HEK293T (cell line): ENCODE data around the gene SPARC.
"Not testable (repeated sequence)": the region's sequence is repeated elsewhere in the genome, so short reads cannot be mapped to it uniquely, and the experiment has no call there.

Source experiments
- CTCF ChIA-PET: fragments of 350-600 bp; formaldehyde crosslinking; extraction: SDS; loops from one replicate; lab custom pipeline; 2021; ENCODE audit warnings: antibody characterized with exemption, inconsistent platforms; lab: Yijun Ruan, JAX
- POLR2A ChIA-PET: fragments of 350-600 bp; formaldehyde crosslinking; extraction: SDS; loops from one replicate; lab custom pipeline; 2020; ENCODE audit warnings: antibody characterized with exemption, inconsistent platforms; lab: Yijun Ruan, JAX
- DNase-seq: peaks from one replicate; pipeline ENCODE4 v3.0.0; 2012; ENCODE audit warnings: mixed read lengths; ENCODE audit errors: extremely low spot score
- ARNT ChIP-seq: fragments of 450-650 bp; IDR thresholded peaks from 2 replicates; pipeline ENCODE4 v1.6.1; 2017; ENCODE audit warnings: mild to moderate bottlenecking
- BHLHE40 ChIP-seq: fragments of 450-650 bp; IDR thresholded peaks from 2 replicates; pipeline ENCODE4 v1.6.1; 2016; ENCODE audit warnings: mild to moderate bottlenecking, moderate library complexity, borderline replicate concordance
- CTBP1 ChIP-seq: fragments of 450-650 bp; IDR thresholded peaks from 2 replicates; pipeline ENCODE4 v1.6.1; 2016; ENCODE audit warnings: borderline replicate concordance
- ELF4 ChIP-seq: fragments of 450-650 bp; IDR thresholded peaks from 2 replicates; pipeline ENCODE4 v1.6.1; 2017; ENCODE audit warnings: antibody characterized with exemption
- FOXA1 ChIP-seq: fragments of 450-650 bp; IDR thresholded peaks from 2 replicates; pipeline ENCODE4 v1.6.1; 2016; ENCODE audit warnings: mild to moderate bottlenecking
- FOXK2 ChIP-seq: fragments of 450-650 bp; IDR thresholded peaks from 2 replicates; pipeline ENCODE4 v1.6.1; 2016; ENCODE audit warnings: mild to moderate bottlenecking
- FOXM1 ChIP-seq: fragments of 450-650 bp; IDR thresholded peaks from 2 replicates; pipeline ENCODE4 v1.6.1; 2017; ENCODE audit warnings: mild to moderate bottlenecking, borderline replicate concordance
- HDGF ChIP-seq: fragments of 450-650 bp; IDR thresholded peaks from 2 replicates; pipeline ENCODE4 v1.6.1; 2017; ENCODE audit warnings: antibody characterized with exemption, borderline replicate concordance
- L3MBTL2 ChIP-seq: fragments of 450-650 bp; conservative IDR thresholded peaks from 2 replicates; pipeline ENCODE4 v1.6.1; 2016; ENCODE audit warnings: mild to moderate bottlenecking
- LEF1 ChIP-seq: fragments of 450-650 bp; IDR thresholded peaks from 2 replicates; pipeline ENCODE4 v1.6.1; 2017; ENCODE audit warnings: mild to moderate bottlenecking, borderline replicate concordance
- NFRKB ChIP-seq: fragments of 450-650 bp; IDR thresholded peaks from 2 replicates; pipeline ENCODE4 v1.6.1; 2016; ENCODE audit warnings: mild to moderate bottlenecking, moderate library complexity
- SP1 ChIP-seq: fragments of 450-650 bp; IDR thresholded peaks from 2 replicates; pipeline ENCODE4 v1.6.1; 2017
- SUZ12 ChIP-seq: fragments of 450-650 bp; IDR thresholded peaks from 2 replicates; pipeline ENCODE4 v1.6.1; 2016; ENCODE audit warnings: mild to moderate bottlenecking
- TARDBP ChIP-seq: fragments of 450-650 bp; IDR thresholded peaks from 2 replicates; pipeline ENCODE4 v1.6.1; 2016
- ZNF384 ChIP-seq: fragments of 450-650 bp; IDR thresholded peaks from 2 replicates; pipeline ENCODE4 v1.6.1; 2016
- TF ChIP-seq, protein P1 (sequence below): fragments of 450-650 bp; IDR thresholded peaks from 2 replicates; pipeline ENCODE4 v1.6.1; 2016

SPARC gene

DNA sequence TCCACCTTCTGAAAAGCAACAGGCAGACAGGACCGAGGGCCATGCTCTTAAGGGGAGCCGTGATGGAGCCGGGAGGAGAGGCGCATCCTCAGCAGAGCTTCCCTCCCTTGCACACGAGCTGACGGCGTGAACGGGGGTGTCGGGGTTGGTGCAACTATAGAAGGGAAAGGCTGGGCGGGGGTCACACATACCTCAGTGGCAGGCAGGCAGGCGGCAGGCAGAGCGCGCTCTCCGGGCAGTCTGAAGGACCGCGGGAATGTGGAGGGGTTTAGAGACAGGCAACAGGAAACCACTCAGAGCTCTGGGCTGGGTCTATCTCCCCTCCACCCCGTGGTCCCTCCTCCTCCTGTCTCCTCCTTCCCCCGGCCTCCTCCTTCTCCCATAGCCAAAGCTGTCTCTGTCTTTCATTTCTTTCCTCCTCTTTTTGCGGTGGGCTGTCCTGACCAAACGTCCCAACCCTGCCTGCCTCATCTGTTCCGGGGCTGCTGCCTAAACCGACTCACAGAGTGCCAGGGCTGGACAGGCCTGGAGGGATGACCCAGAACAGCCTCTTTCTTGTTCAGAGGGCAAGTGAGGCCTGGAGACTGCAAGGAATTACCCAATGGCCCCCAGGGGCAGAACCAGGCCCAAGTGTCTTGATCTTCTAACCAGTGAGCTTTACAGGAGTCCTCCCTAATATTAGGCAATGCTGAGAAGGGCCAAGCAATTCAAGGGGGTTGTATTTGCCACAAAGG lies at the start of gene SPARC:
TSS of gene SPARC (minus strand) at position 242 of the 734 bp plus-strand sequence. CDS start 10,727 bp downstream, outside the sequence.
- no peak for DNase-seq
- TF ChIP-seq CTBP1 (no peak), SUZ12 (no peak), HDGF (no peak), ARNT (no peak), ZNF384 (no peak), BHLHE40 (no peak), FOXA1 (no peak), SP1 (no peak), FOXK2 (no peak), L3MBTL2 (no peak), LEF1 (no peak), ELF4 (no peak), NFRKB (no peak), TARDBP (no peak)
- CTCF ChIA-PET: interaction anchor here (0.6 to 1.1 kb wide), 2 partner anchors 16 to 87 kb away, joined by 4 to 5 read pairs; no protein-coding TSS in a partner anchor
- POLR2A ChIA-PET: interaction anchor here (0.6 to 2.5 kb wide), 16 partner anchors 10 to 434 kb away, joined by 3 to 29 read pairs (median 4); partner anchors contain the start of genes ATOX1, G3BP1 and GM2A

- no peak for TF ChIP-seq FOXA1
- TF ChIP-seq HDGF: no peak
- TF ChIP-seq, protein P1, sequence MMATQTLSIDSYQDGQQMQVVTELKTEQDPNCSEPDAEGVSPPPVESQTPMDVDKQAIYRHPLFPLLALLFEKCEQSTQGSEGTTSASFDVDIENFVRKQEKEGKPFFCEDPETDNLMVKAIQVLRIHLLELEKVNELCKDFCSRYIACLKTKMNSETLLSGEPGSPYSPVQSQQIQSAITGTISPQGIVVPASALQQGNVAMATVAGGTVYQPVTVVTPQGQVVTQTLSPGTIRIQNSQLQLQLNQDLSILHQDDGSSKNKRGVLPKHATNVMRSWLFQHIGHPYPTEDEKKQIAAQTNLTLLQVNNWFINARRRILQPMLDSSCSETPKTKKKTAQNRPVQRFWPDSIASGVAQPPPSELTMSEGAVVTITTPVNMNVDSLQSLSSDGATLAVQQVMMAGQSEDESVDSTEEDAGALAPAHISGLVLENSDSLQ: no peak
- TF ChIP-seq ELF4: no peak
- no peak for TF ChIP-seq TARDBP
- TF ChIP-seq SUZ12: no peak
- no peak for TF ChIP-seq LEF1
- no peak for DNase-seq
- CTCF ChIA-PET: interaction anchor here (1.2 kb wide), 1 partner anchor 83 kb away, joined by 3 read pairs; no protein-coding TSS in a partner anchor
- POLR2A ChIA-PET: no interaction called here
Observed at GRCh38 chr5:151735646-151736045, 48.9 kb upstream of the SPARC start.

GRCh38 chr5:151734064-151734408 lies 47.3 kb upstream of the SPARC start:
- POLR2A ChIA-PET: no interaction called here
- no peak for DNase-seq
- TF ChIP-seq CTBP1 (no peak), SUZ12 (no peak), ZNF384 (no peak), HDGF (no peak), FOXK2 (no peak)
- CTCF ChIA-PET: no interaction called here

GRCh38 chr5:151733358-151734063 lies 46.8 kb upstream of the SPARC start:
- ChIA-PET CTCF (no interaction called here), POLR2A (no interaction called here)
- no peak for DNase-seq
- TF ChIP-seq BHLHE40 (no peak), FOXM1 (no peak), ZNF384 (no peak)

GRCh38 chr5:151730381-151730780 lies 43.7 kb upstream of the SPARC start:
- DNase-seq: no peak
- no peak for TF ChIP-seq L3MBTL2
- TF ChIP-seq CTBP1: no peak
- no peak for TF ChIP-seq FOXK2
- no peak for TF ChIP-seq NFRKB
- no peak for TF ChIP-seq LEF1
- TF ChIP-seq ZNF384: no peak
- ChIA-PET POLR2A (no interaction called here), CTCF (interaction anchor here (1.7 kb wide), 1 partner anchor 10 kb away, joined by 9 read pairs; no protein-coding TSS in a partner anchor)

DNA sequence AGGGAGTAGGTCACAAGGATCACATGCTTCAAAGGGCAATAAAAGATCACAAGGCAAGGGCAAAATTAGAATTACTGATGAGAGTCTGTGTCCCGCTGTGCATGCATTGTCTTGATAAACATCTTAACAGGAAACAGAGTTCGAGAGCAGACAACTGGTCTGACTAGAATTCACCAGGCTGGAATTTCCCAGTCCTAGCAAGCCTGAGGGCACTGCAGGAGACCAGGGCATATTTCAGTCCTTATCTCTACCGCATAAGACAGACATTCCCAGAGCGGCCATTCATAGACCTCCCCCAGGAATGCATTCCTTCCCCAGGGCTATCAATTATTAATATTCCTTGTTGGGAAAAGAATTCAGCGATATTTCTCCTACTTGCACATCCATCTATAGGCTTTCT lies 42.9 kb upstream of the SPARC start:
- CTCF ChIA-PET, DNase-seq, POLR2A ChIA-PET: not testable (repeated sequence)

DNA sequence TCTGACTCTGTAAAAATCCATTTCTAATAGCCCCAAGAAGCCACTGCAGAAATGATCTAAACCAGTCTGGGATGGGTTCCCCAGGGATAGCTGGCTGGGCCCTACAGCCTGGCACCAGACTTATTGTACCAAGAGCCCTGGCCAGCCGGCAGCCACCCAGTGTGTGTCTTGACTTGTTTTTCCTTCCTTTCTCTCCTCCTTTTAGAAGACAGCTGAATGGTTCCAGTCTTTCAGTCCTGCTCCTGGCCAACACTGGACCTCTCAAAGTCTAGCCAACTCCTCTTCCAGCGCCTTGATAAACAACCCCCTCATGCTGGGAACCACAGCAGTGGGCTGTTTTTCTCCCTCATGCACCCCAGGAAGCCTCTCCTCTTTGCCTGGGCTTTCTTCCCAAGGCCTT lies 37.6 kb upstream of the SPARC start:
- ChIA-PET CTCF (no interaction called here), POLR2A (no interaction called here)
- TF ChIP-seq SP1 (no peak), CTBP1 (no peak), SUZ12 (no peak), TARDBP (no peak), FOXM1 (no peak), LEF1 (no peak), L3MBTL2 (no peak), HDGF (no peak), FOXA1 (no peak), ZNF384 (no peak), NFRKB (no peak), FOXK2 (no peak), ELF4 (no peak), ARNT (no peak), BHLHE40 (no peak)
- TF ChIP-seq, protein P1: no peak
- DNase-seq: no peak
